Measurements from ENCODE around the gene F5.

GRCh38 chr1:169529068-169529642 is 57.1 kb downstream of the F5 start:
- no peak for TF ChIP-seq CTCF (IDR thresholded peaks at IDR 0.05 in 8 of 11, conservative IDR thresholded peaks at IDR 0.05 in 3 of 11)
- no peak for TF ChIP-seq POLR2A (IDR thresholded peaks at IDR 0.05)

Data from spleen (tissue), 7 donors.